HepG2 (cell line): Measurements from ENCODE around the gene RASA3. TPM values are rescaled to one million over a fixed set of nuclear protein-coding genes. Genes with fewer than 3 reads are reported as not detected.

ENCODE experiments used
- ATAC-seq: fragments of 200-7000 bp; cut with Tn5 transposase; 3 replicates; pipeline ENCODE4 v1.9.1; 2020; ENCODE audit warnings: mild to moderate bottlenecking, moderate library complexity
- BruUV-seq: library from RNA; stranded (reverse); fragments of 400-500 nt; replicated peaks from 2 replicates; lab custom pipeline; 2021; lab: Mats Ljungman, UMichigan
- CTCF ChIA-PET: fragments of 300-600 bp; formaldehyde crosslinking; extraction: SDS; loops from one replicate; lab custom pipeline; 2021; ENCODE audit warnings: low total read pairs, inconsistent platforms, low intra/inter-chr PET ratio; lab: Yijun Ruan, JAX
- POLR2A ChIA-PET: fragments of 350-600 bp; sonication (Branson Sonifier 250); formaldehyde crosslinking; loops from one replicate; lab custom pipeline; 2020; ENCODE audit warnings: antibody characterized with exemption, inconsistent platforms; lab: Yijun Ruan, JAX
- DNase-seq: peaks from one replicate; pipeline ENCODE4 v3.0.0-alpha.2; 2015; ENCODE audit warnings: low spot score
- FAIRE-seq: peaks from 3 replicates; lab custom pipeline; 2011; peaks lifted over from hg19 to GRCh38; lab: Jason Lieb, UNC
- H2AFZ ChIP-seq: one replicate; pipeline ENCODE4 v1.6.1; 2011; ENCODE audit warnings: low read length, inconsistent platforms
- H3K27ac ChIP-seq: fragments of 300-600 bp; 3 replicates; pipeline ENCODE4 v1.8.0; 2011; ENCODE audit warnings: mixed run types, mild to moderate bottlenecking, mixed read lengths, low read length, inconsistent platforms; ENCODE audit not compliant: insufficient read depth; ENCODE audit errors: extremely low read length
- H3K27me3 ChIP-seq, 2 experiments: fragments of 200-600 bp in 1 of 2; 2 replicates in 1 of 2; 3 replicates in 1 of 2; pipeline versions ENCODE4 v1.6.0 to v1.8.0; 2011; ENCODE audit warnings: low read length in 2 of 2, mild to moderate bottlenecking in 2 of 2, moderate library complexity in 2 of 2, inconsistent platforms in 1 of 2; ENCODE audit not compliant: insufficient read depth in 2 of 2, control insufficient read depth in 1 of 2
- H3K36me3 ChIP-seq, 2 experiments: fragments of 200-600 bp in 1 of 2; replicated peaks in 1 of 2; 2 replicates in 1 of 2; 3 replicates in 1 of 2; pipeline versions ENCODE4 v1.5.1 to v1.8.0; 2011; ENCODE audit warnings: low read length in 2 of 2, inconsistent platforms in 1 of 2; ENCODE audit not compliant: insufficient read depth in 2 of 2, control insufficient read depth in 1 of 2
- H3K4me1 ChIP-seq: 2 replicates; pipeline ENCODE4 v1.5.1; 2012; ENCODE audit warnings: low read length, inconsistent platforms; ENCODE audit not compliant: insufficient read depth
- H3K4me2 ChIP-seq: 2 replicates; pipeline ENCODE4 v1.6.0; 2011; ENCODE audit warnings: low read depth, low read length, inconsistent platforms
- H3K4me3 ChIP-seq, 3 experiments: fragments of 200-600 bp in 1 of 3; sonication (generic), shearing (Covaris generic) in 1 of 3; replicated peaks in 1 of 3; 2 replicates each; pipeline ENCODE4 v1.5.1; 2011 to 2016; ENCODE audit warnings: low read length in 3 of 3, inconsistent platforms in 2 of 3, low read depth in 2 of 3, mild to moderate bottlenecking in 2 of 3, control low read depth in 1 of 3, mixed read lengths in 1 of 3; ENCODE audit not compliant: insufficient read depth in 1 of 3
- H3K79me2 ChIP-seq: one replicate; pipeline ENCODE4 v1.6.1; 2011; ENCODE audit warnings: low read length, inconsistent platforms; ENCODE audit not compliant: insufficient read depth
- H3K9ac ChIP-seq: 2 replicates; pipeline ENCODE4 v1.6.0; 2011; ENCODE audit warnings: mild to moderate bottlenecking, low read depth, low read length, inconsistent platforms; ENCODE audit not compliant: insufficient read depth
- H3K9me3 ChIP-seq: 2 replicates; pipeline ENCODE4 v1.5.1; 2012; ENCODE audit warnings: mild to moderate bottlenecking, low read length
- H4K20me1 ChIP-seq: 2 replicates; pipeline ENCODE4 v1.6.0; 2011; ENCODE audit warnings: inconsistent platforms, mild to moderate bottlenecking, low read length, moderate library complexity; ENCODE audit not compliant: insufficient read depth
- CBX5 ChIP-seq: sonication (generic); formaldehyde crosslinking; IDR thresholded peaks from 2 replicates; pipeline ENCODE4 v1.4.0; 2020; ENCODE audit warnings: missing genetic modification reagents, borderline replicate concordance
- CHCHD3 ChIP-seq: sonication (generic); formaldehyde crosslinking; IDR thresholded peaks from 2 replicates; pipeline ENCODE4 v1.8.0; 2022; ENCODE audit warnings: mild to moderate bottlenecking, missing genetic modification reagents, moderate library complexity
- NR1H2 ChIP-seq: sonication (generic); formaldehyde crosslinking; IDR thresholded peaks from 2 replicates; pipeline ENCODE4 v1.8.1; 2022; ENCODE audit warnings: low read depth, missing genetic modification reagents, borderline replicate concordance
- RXRA ChIP-seq: sonication (generic); formaldehyde crosslinking; IDR thresholded peaks from 2 replicates; pipeline ENCODE4 v1.5.1; 2020; ENCODE audit warnings: missing genetic modification reagents
- SAP130 ChIP-seq: IDR thresholded peaks from 2 replicates; pipeline ENCODE4 v1.6.1; 2016; ENCODE audit warnings: low read depth
- SMARCC2 ChIP-seq: fragments of 450-650 bp; IDR thresholded peaks from 2 replicates; pipeline ENCODE4 v1.6.1; 2017; ENCODE audit warnings: antibody characterized with exemption, mild to moderate bottlenecking
- SPEN ChIP-seq: sonication (generic); formaldehyde crosslinking; IDR thresholded peaks from 2 replicates; pipeline ENCODE4 v1.5.1; 2020; ENCODE audit warnings: low read depth, mild to moderate bottlenecking, missing genetic modification reagents
- XRCC5 ChIP-seq: fragments of 200-400 bp; formaldehyde crosslinking; optimal IDR thresholded peaks from 2 replicates; pipeline ENCODE3; 2017; ENCODE audit warnings: mild to moderate bottlenecking, low read length
- ZFX ChIP-seq: sonication (generic); formaldehyde crosslinking; IDR thresholded peaks from 2 replicates; pipeline ENCODE4 v1.4.0; 2020; ENCODE audit warnings: mild to moderate bottlenecking, low read depth, missing genetic modification reagents, moderate library complexity
- ZNF530 ChIP-seq: sonication (generic); formaldehyde crosslinking; IDR thresholded peaks from 2 replicates; pipeline ENCODE4 v1.5.0; 2020; ENCODE audit warnings: low read depth, mild to moderate bottlenecking, missing genetic modification reagents
- ZNF839 ChIP-seq: sonication (generic); formaldehyde crosslinking; IDR thresholded peaks from 2 replicates; pipeline ENCODE4 v1.4.0; 2020; ENCODE audit warnings: missing genetic modification reagents, mild to moderate bottlenecking, borderline replicate concordance
- ZZZ3 ChIP-seq: sonication (generic); formaldehyde crosslinking; IDR thresholded peaks from 2 replicates; pipeline ENCODE4 v1.4.0; 2020; ENCODE audit warnings: missing genetic modification reagents, mild to moderate bottlenecking, borderline replicate concordance
- WGBS: methylation state at CpG from one replicate; pipeline ENCODE4 v1.1.6; 2017; ENCODE audit warnings: low lambda C conversion rate; 5-methylcytosine and 5-hydroxymethylcytosine counted together
- in situ Hi-C: cut with HindIII; loops from 2 replicates; pipeline ENCODE4 v1.10.0; 2017; ENCODE audit warnings: low pct_unique_long_range_greater_than_20kb; ENCODE audit not compliant: extremely low pct_ligation_motif_present
- intact Hi-C: fragments of 100-400 bp; cut with micrococcal nuclease; formaldehyde crosslinking; loops from one replicate; pipeline ENCODE4 v1.10.0; 2022; ENCODE audit not compliant: unreplicated experiment
- polyA plus RNA-seq, 8 experiments: library from polyadenylated mRNA; depleted of rRNA in 3 of 8; stranded (reverse) in 7 of 8; unstranded in 1 of 8; fragments of >200 nt; fragmentation: Illumina TruSeq in 4 of 8; extraction: Trizol in 4 of 8; gene quantifications; 2 replicates each; pipeline versions ENCODE4 v1.2.1 to v1.2.3, GENCODE V29; 2011 to 2016; ENCODE audit warnings: low read depth in 4 of 8, missing spikeins in 1 of 8, mixed read lengths in 1 of 8; ENCODE audit not compliant: insufficient read depth in 1 of 8
- total RNA-seq, 5 experiments: library from RNA; depleted of rRNA; stranded (reverse); fragments of >200 nt; fragmentation: Illumina TruSeq; extraction: Trizol; gene quantifications; 2 replicates each; pipeline ENCODE4 v1.2.3, GENCODE V29; 2016; ENCODE audit warnings: low read depth in 1 of 5
- TF ChIP-seq, protein P1 (sequence below): sonication (generic); formaldehyde crosslinking; IDR thresholded peaks from 2 replicates; pipeline ENCODE4 v1.5.1; 2020; ENCODE audit warnings: missing genetic modification reagents, mild to moderate bottlenecking, borderline replicate concordance
- TF ChIP-seq, protein P2 (sequence below): sonication (generic); formaldehyde crosslinking; IDR thresholded peaks from 2 replicates; pipeline ENCODE4 v1.4.0; 2020; ENCODE audit warnings: missing genetic modification reagents, borderline replicate concordance

RASA3 gene
- total and polyA plus RNA-seq, 2 of the 13 experiments (the other 11 are each of a cell fraction or from before 2014, with no cell fraction given) = 0.05 TPM; not detected in 1

DNA sequence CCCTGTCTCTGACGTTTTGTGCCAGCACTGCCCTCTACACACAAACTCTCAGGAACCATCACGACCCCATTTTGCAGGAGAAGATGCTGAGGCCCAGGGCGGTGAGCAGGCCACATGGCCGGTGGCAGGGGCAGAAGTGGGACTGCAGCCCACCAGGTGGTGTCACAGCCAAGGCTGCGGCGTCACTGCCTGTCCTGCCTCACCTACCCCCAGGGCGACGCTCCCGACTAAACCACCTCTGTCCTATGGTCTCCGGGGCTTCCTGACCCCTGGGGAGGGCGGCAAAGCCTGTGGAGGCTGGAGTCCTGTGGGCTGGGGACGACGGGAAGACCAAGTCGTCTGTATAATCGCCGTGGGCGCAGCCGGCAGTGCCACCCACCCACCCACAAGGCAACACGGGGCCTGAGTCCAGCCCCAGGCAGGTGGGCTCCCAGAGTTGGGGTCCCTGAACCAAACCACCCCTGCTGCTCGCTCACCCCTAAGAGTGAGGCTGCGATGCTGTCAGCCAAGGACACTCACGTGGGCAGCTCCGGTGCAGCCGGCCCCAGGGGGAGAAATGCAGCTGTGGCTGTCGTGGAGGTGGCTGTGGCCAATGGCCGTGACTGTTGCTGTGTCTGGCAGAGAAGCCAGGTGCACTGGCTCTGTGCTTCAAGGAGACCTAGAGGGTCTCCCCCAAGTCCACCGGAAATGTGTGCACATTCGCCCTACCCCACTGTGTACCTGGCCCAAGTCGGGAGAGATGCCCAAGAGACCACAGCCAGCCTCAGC lies 29.7 kb downstream of the RASA3 start:
- intact Hi-C loops = no loop called here
- H3K9me3 ChIP-seq = no peaks in the 10 kb centered on the region
- FAIRE-seq (no peak), ATAC-seq (no peak), DNase-seq (no peak)
- H3K79me2 ChIP-seq = no peaks in the 10 kb centered on the region
- POLR2A ChIA-PET = no interaction called here
- 59% methylated on average over 3 of the region's 29 CpGs for WGBS
- in situ Hi-C loops = no loop called here
- H4K20me1 ChIP-seq = no peaks in the 10 kb centered on the region
- peaks cover 7 to 39% of the 10 kb centered on the region in 2 experiments; a peak in 4 of 5 replicates for H3K27me3 ChIP-seq
- H3K9ac ChIP-seq = no peak overlapping the region
- H3K36me3 ChIP-seq = no peaks in the 10 kb centered on the region
- BruUV-seq = no TSS peak
- no peaks in the 10 kb centered on the region for H3K4me1 ChIP-seq
- TF ChIP-seq, protein P1, sequence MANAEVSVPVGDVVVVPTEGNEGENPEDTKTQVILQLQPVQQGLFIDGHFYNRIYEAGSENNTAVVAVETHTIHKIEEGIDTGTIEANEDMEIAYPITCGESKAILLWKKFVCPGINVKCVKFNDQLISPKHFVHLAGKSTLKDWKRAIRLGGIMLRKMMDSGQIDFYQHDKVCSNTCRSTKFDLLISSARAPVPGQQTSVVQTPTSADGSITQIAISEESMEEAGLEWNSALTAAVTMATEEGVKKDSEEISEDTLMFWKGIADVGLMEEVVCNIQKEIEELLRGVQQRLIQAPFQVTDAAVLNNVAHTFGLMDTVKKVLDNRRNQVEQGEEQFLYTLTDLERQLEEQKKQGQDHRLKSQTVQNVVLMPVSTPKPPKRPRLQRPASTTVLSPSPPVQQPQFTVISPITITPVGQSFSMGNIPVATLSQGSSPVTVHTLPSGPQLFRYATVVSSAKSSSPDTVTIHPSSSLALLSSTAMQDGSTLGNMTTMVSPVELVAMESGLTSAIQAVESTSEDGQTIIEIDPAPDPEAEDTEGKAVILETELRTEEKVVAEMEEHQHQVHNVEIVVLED (CRISPR knock-in tag) = no peak
- no peak for TF ChIP-seq NR1H2 (CRISPR knock-in tag)
- TF ChIP-seq ZNF530 (CRISPR knock-in tag) = no peak
- no peak for TF ChIP-seq CHCHD3
- no peak overlapping the region for H3K27ac ChIP-seq
- H2AFZ ChIP-seq = no peak overlapping the region
- no peak overlapping the region for H3K4me3 ChIP-seq
- H3K4me2 ChIP-seq = no peak overlapping the region
- CTCF ChIA-PET = no interaction called here

DNA sequence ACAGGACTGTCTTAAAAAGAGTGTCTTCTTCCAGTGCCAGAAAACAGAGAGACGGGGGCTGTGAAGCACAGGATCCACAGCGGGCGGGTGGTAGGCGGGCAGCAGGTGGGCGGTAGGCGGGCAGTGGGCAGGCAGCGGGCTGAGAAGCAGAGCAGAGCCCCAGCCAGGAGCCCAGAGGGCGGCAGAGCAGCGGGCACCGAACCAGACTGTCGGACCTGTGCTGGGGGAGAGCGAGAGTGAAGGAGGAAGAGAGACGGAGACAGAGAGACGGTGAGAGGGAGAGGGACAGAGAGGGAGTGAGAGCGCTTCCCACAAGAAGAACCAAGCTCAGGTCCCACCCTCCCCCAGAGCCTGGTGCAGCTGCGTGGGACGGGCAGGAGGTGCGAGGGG lies 30.3 kb downstream of the RASA3 start:
- intact Hi-C loops = no loop called here
- no peaks in the 10 kb centered on the region for H3K9me3 ChIP-seq
- H2AFZ ChIP-seq = no peak overlapping the region
- H3K27ac ChIP-seq = no peak overlapping the region
- H3K36me3 ChIP-seq = no peaks in the 10 kb centered on the region
- ATAC-seq (no peak), DNase-seq (no peak), FAIRE-seq (no peak)
- no peaks in the 10 kb centered on the region for H4K20me1 ChIP-seq
- no peaks in the 10 kb centered on the region for H3K79me2 ChIP-seq
- H3K4me3 ChIP-seq = no peak overlapping the region
- in situ Hi-C loops = no loop called here
- no peaks in the 10 kb centered on the region for H3K4me1 ChIP-seq
- H3K4me2 ChIP-seq = no peak overlapping the region
- no TSS peak for BruUV-seq
- H3K27me3 ChIP-seq = peaks cover 3 to 37% of the 10 kb centered on the region in 2 experiments; a peak in 4 of 5 replicates
- no peak overlapping the region for H3K9ac ChIP-seq
- ChIA-PET CTCF (no interaction called here), POLR2A (no interaction called here)
- 25% methylated on average over 18 of the region's 18 CpGs for WGBS
- no peak for TF ChIP-seq CBX5 (CRISPR knock-in tag)
- TF ChIP-seq SAP130 (CRISPR knock-in tag) = no peak
- no peak for TF ChIP-seq ZFX
- TF ChIP-seq ZNF839 (CRISPR knock-in tag) = no peak
- TF ChIP-seq XRCC5 = no peak
- no peak for TF ChIP-seq RXRA (CRISPR knock-in tag)
- no peak for TF ChIP-seq SPEN (CRISPR knock-in tag)
- TF ChIP-seq ZZZ3 (CRISPR knock-in tag) = no peak
- TF ChIP-seq, protein P2, sequence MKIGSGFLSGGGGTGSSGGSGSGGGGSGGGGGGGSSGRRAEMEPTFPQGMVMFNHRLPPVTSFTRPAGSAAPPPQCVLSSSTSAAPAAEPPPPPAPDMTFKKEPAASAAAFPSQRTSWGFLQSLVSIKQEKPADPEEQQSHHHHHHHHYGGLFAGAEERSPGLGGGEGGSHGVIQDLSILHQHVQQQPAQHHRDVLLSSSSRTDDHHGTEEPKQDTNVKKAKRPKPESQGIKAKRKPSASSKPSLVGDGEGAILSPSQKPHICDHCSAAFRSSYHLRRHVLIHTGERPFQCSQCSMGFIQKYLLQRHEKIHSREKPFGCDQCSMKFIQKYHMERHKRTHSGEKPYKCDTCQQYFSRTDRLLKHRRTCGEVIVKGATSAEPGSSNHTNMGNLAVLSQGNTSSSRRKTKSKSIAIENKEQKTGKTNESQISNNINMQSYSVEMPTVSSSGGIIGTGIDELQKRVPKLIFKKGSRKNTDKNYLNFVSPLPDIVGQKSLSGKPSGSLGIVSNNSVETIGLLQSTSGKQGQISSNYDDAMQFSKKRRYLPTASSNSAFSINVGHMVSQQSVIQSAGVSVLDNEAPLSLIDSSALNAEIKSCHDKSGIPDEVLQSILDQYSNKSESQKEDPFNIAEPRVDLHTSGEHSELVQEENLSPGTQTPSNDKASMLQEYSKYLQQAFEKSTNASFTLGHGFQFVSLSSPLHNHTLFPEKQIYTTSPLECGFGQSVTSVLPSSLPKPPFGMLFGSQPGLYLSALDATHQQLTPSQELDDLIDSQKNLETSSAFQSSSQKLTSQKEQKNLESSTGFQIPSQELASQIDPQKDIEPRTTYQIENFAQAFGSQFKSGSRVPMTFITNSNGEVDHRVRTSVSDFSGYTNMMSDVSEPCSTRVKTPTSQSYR (CRISPR knock-in tag) = no peak
- TF ChIP-seq SMARCC2 = no peak
